Lower leg skin (tissue), 3 donors: ENCODE data around the gene LRFN2.

Experiments used
- CTCF ChIP-seq, 3 donors: fragments of 450-650 bp; IDR thresholded peaks; one replicate each; pipeline ENCODE4 v1.5.1; 2016; ENCODE audit warnings: antibody characterized with exemption in 3 of 3, mild to moderate bottlenecking in 3 of 3, moderate library complexity in 2 of 3
- POLR2A ChIP-seq, 2 donors: fragments of 450-650 bp; IDR thresholded peaks; one replicate each; pipeline ENCODE4 v1.6.1; 2016 to 2017; ENCODE audit warnings: antibody characterized with exemption in 2 of 2, mild to moderate bottlenecking in 1 of 2, moderate library complexity in 1 of 2

- TF ChIP-seq POLR2A (IDR thresholded peaks at IDR 0.05) (no peak), CTCF (IDR thresholded peaks at IDR 0.05) (no peak)
Measured at GRCh38 chr6:40369891-40370290, 217.3 kb downstream of the LRFN2 start.
